Liver (tissue), 9 donors: Measurements from ENCODE around the gene LSAMP. TPM values are rescaled to one million over a fixed set of nuclear protein-coding genes. Genes with fewer than 3 reads are reported as not detected.

Experiments used
- DNase-seq: peaks from one replicate; pipeline ENCODE4 v3.0.0-alpha.2; 2017; ENCODE audit warnings: low spot score
- H3K27ac ChIP-seq, 2 donors: one replicate each; pipeline ENCODE4 v1.7.0; 2013; ENCODE audit warnings: inconsistent platforms in 2 of 2, low read length in 2 of 2, control low read depth in 1 of 2, low read depth in 1 of 2, mild to moderate bottlenecking in 1 of 2
- H3K27me3 ChIP-seq, 4 donors: one replicate each; pipeline versions ENCODE4 v1.6.1 to v1.7.0; 2013; ENCODE audit warnings: low read length in 3 of 4, inconsistent platforms in 1 of 4, mild to moderate bottlenecking in 1 of 4, moderate library complexity in 1 of 4; ENCODE audit not compliant: control insufficient read depth in 4 of 4, insufficient read depth in 4 of 4
- H3K36me3 ChIP-seq, 4 donors: one replicate each; pipeline versions ENCODE4 v1.6.1 to v1.7.0; 2013; ENCODE audit warnings: low read length in 3 of 4, mild to moderate bottlenecking in 3 of 4, low read depth in 1 of 4, moderate library complexity in 1 of 4; ENCODE audit not compliant: control insufficient read depth in 4 of 4, insufficient read depth in 3 of 4
- H3K4me1 ChIP-seq, 4 donors: one replicate each; pipeline versions ENCODE4 v1.6.1 to v1.7.0; 2013; ENCODE audit warnings: low read length in 3 of 4, mild to moderate bottlenecking in 3 of 4, moderate library complexity in 1 of 4; ENCODE audit not compliant: control insufficient read depth in 4 of 4, insufficient read depth in 4 of 4
- H3K4me3 ChIP-seq, 3 donors: one replicate each; pipeline versions ENCODE4 v1.6.1 to v1.7.0; 2013; ENCODE audit warnings: low read length in 3 of 3, control low read depth in 1 of 3, low read depth in 1 of 3, mild to moderate bottlenecking in 1 of 3
- H3K9ac ChIP-seq, 2 donors: one replicate each; pipeline ENCODE4 v1.7.0; 2013; ENCODE audit warnings: low read length in 2 of 2, mild to moderate bottlenecking in 2 of 2, moderate library complexity in 2 of 2, control low read depth in 1 of 2, low read depth in 1 of 2
- H3K9me3 ChIP-seq, 4 donors: one replicate each; pipeline versions ENCODE4 v1.6.1 to v1.7.0; 2013; ENCODE audit warnings: low read length in 3 of 4; ENCODE audit not compliant: control insufficient read depth in 4 of 4
- ATF3 ChIP-seq: IDR thresholded peaks from 2 replicates; pipeline ENCODE4 v1.6.1; 2016; ENCODE audit warnings: antibody characterized with exemption
- CTCF ChIP-seq: fragments of 150-350 bp; IDR thresholded peaks from 2 replicates; pipeline ENCODE4 v1.5.1; 2017; ENCODE audit warnings: improper control_type of control experiment, low read depth, low read length; ENCODE audit not compliant: missing input control
- EGR1 ChIP-seq, 2 donors: IDR thresholded peaks; 2 replicates each; pipeline ENCODE4 v1.6.1; 2016 to 2018; ENCODE audit warnings: antibody characterized with exemption in 2 of 2, low read depth in 2 of 2
- FOXA1 ChIP-seq: IDR thresholded peaks from 2 replicates; pipeline ENCODE4 v1.6.1; 2016; ENCODE audit warnings: antibody characterized with exemption
- FOXA2 ChIP-seq: IDR thresholded peaks from 2 replicates; pipeline ENCODE4 v1.6.1; 2016; ENCODE audit warnings: antibody characterized with exemption
- GABPA ChIP-seq, 2 donors: IDR thresholded peaks in 1 of 2; conservative IDR thresholded peaks in 1 of 2; 2 replicates each; pipeline ENCODE4 v1.6.1; 2016; ENCODE audit warnings: antibody characterized with exemption in 2 of 2, mild to moderate bottlenecking in 1 of 2, moderate library complexity in 1 of 2
- HNF4A ChIP-seq, 2 donors: conservative IDR thresholded peaks; 2 replicates each; pipeline ENCODE4 v1.6.1; 2016; ENCODE audit warnings: antibody characterized with exemption in 2 of 2, mild to moderate bottlenecking in 2 of 2
- JUND ChIP-seq, 2 donors: IDR thresholded peaks; 2 replicates each; pipeline ENCODE4 v1.6.1; 2016; ENCODE audit warnings: antibody characterized with exemption in 2 of 2
- MAX ChIP-seq: IDR thresholded peaks from 2 replicates; pipeline ENCODE4 v1.6.1; 2016; ENCODE audit warnings: antibody characterized with exemption
- RAD21 ChIP-seq, 2 donors: IDR thresholded peaks; 2 replicates each; pipeline ENCODE4 v1.6.1; 2016; ENCODE audit warnings: antibody characterized with exemption in 2 of 2, mild to moderate bottlenecking in 2 of 2
- REST ChIP-seq: IDR thresholded peaks from 2 replicates; pipeline ENCODE4 v1.6.1; 2016; ENCODE audit warnings: antibody characterized with exemption, mild to moderate bottlenecking
- RXRA ChIP-seq, 2 donors: IDR thresholded peaks; 2 replicates each; pipeline ENCODE4 v1.6.1; 2017 to 2018; ENCODE audit warnings: antibody characterized with exemption in 2 of 2, mild to moderate bottlenecking in 1 of 2
- SP1 ChIP-seq: IDR thresholded peaks from 2 replicates; pipeline ENCODE4 v1.6.1; 2018; ENCODE audit warnings: antibody characterized with exemption, mild to moderate bottlenecking
- TAF1 ChIP-seq: conservative IDR thresholded peaks from 2 replicates; pipeline ENCODE4 v1.6.1; 2016; ENCODE audit warnings: antibody characterized with exemption, mild to moderate bottlenecking
- YY1 ChIP-seq: IDR thresholded peaks from 2 replicates; pipeline ENCODE4 v1.6.1; 2016; ENCODE audit warnings: antibody characterized with exemption, mild to moderate bottlenecking
- ZBTB33 ChIP-seq: IDR thresholded peaks from 2 replicates; pipeline ENCODE4 v1.6.1; 2016; ENCODE audit warnings: antibody characterized with exemption
- WGBS: extraction: QIAGEN DNeasy Blood & Tissue Kit; methylation state at CpG from one replicate; pipeline ENCODE4 v1.1.7; 2013; 5-methylcytosine and 5-hydroxymethylcytosine counted together
- polyA plus RNA-seq, 2 donors: library from polyadenylated mRNA; stranded (reverse) in 1 of 2; unstranded in 1 of 2; fragments of 200-250 nt in 1 of 2; fragments of >200 nt in 1 of 2; fragmentation: Nextera tagmentation in 1 of 2; extraction: Ambion mirVana in 1 of 2; gene quantifications; one replicate each; pipeline versions ENCODE4 v1.2.1 to v1.2.3, GENCODE V29; 2013 to 2015
- total RNA-seq, 2 donors: library from RNA; depleted of rRNA; stranded (reverse); fragments of >200 nt; gene quantifications; one replicate each; pipeline ENCODE4 v1.2.3, GENCODE V29; 2014
- donor health status: healthy.
- donor health status: healthy.
- donor health status: healthy.
- donor health status: healthy.
- donor health status: healthy.

The LSAMP gene
- total and polyA plus RNA-seq, 4 donors = 0.01 to 0.17 (median 0.06) TPM

GRCh38 chr3:116112696-116113095 lies 332.6 kb downstream of the LSAMP start (continued):
- TF ChIP-seq REST (no peak), TAF1 (no peak), RAD21 (IDR thresholded peaks at IDR 0.05) (no peak)

- Histone ChIP-seq H3K27me3 (no peaks in the 10 kb centered on the region), H3K9ac (no peak overlapping the region), H3K4me3 (no peak overlapping the region), H3K36me3 (no peaks in the 10 kb centered on the region), H3K27ac (no peak overlapping the region), H3K9me3 (no peaks in the 10 kb centered on the region), H3K4me1 (no peaks in the 10 kb centered on the region)
- DNase-seq = no peak
- no peak for TF ChIP-seq YY1
- no peak for TF ChIP-seq EGR1 (IDR thresholded peaks at IDR 0.05; ENCODE audit: low read depth in 2 of 2)
- TF ChIP-seq GABPA (IDR thresholded peaks at IDR 0.05 in 1 of 2, conservative IDR thresholded peaks at IDR 0.05 in 1 of 2) = no peak
- no peak for TF ChIP-seq FOXA1
- no peak for TF ChIP-seq RXRA (IDR thresholded peaks at IDR 0.05)
- TF ChIP-seq TAF1 = no peak
- TF ChIP-seq ZBTB33 = no peak
- no peak for TF ChIP-seq SP1
- TF ChIP-seq ATF3 = no peak
- no peak for TF ChIP-seq FOXA2
Observed at GRCh38 chr3:116111765-116112164, 333.5 kb downstream of the LSAMP start.

GRCh38 chr3:116103868-116104530 lies 341.3 kb downstream of the LSAMP start:
- no peaks in the 10 kb centered on the region for H3K27me3 ChIP-seq
- 81% methylated on average over 4 of the region's 4 CpGs for whole genome bisulfite sequencing
- H3K36me3 ChIP-seq = no peaks in the 10 kb centered on the region

More at GRCh38 chr3:116103868-116104530, 341.3 kb downstream of the LSAMP start:
- Histone ChIP-seq H3K4me1 (no peaks in the 10 kb centered on the region), H3K9me3 (no peaks in the 10 kb centered on the region), H3K4me3 (no peak overlapping the region), H3K27ac (no peak overlapping the region), H3K9ac (no peak overlapping the region)
- TF ChIP-seq YY1 (no peak), JUND (IDR thresholded peaks at IDR 0.05) (no peak), CTCF (no peak), ZBTB33 (no peak), GABPA (IDR thresholded peaks at IDR 0.05 in 1 of 2, conservative IDR thresholded peaks at IDR 0.05 in 1 of 2) (no peak), HNF4A (conservative IDR thresholded peaks at IDR 0.05) (no peak), MAX (no peak), ATF3 (no peak)
- DNase-seq = no peak
